Astrocyte of the cerebellum (primary cell): ENCODE results near the gene S1PR1.
A peak's percentile ranks its signal among the peaks of the same experiment; 100 is the strongest.

Experiments
- DNase-seq: peaks from one replicate; pipeline ENCODE4 v3.0.0-alpha.2; 2011; ENCODE audit warnings: low read depth
- H3K4me3 ChIP-seq: 2 replicates; pipeline ENCODE4 v1.5.1; 2011; ENCODE audit warnings: mild to moderate bottlenecking, low read depth, low read length, moderate library complexity
- in situ Hi-C: cut with HindIII; loops from 2 replicates; pipeline ENCODE4 v1.10.0; 2017; ENCODE audit warnings: low sequenced_read_pairs
- TF ChIP-seq, protein P1 (sequence below): IDR thresholded peaks from 2 replicates; pipeline ENCODE4 v1.5.1; 2012; ENCODE audit warnings: low read length, low read depth, moderate library complexity, mild to moderate bottlenecking; ENCODE audit errors: missing control alignments

The S1PR1 gene

DNA sequence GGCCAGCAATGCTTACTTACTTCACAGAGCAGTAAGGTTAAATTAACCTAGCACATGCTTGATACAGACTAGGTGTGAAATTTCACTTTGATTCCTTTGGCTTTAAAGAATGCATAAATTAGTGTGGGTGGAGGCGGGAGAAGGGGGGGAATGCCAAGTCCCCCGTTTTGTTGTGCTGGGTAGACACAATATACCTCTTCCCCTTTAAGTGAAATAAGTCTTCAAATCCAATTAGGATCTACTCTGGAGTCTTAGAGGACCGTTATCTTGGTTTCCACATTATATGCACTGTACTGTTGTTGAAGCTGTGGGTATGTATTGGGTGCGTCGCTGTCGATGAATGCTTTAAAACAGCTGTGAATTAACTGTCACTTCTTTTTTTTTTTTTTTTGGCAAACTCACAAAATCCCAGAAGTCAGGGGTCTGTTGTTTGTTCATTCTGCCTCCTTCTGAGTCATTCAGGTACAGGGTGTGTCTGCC, 1.6 kb upstream of the S1PR1 start:
- no peak for DNase-seq
- H3K4me3 ChIP-seq: peak overlapping the region; percentile 71
- TF ChIP-seq, protein P1, sequence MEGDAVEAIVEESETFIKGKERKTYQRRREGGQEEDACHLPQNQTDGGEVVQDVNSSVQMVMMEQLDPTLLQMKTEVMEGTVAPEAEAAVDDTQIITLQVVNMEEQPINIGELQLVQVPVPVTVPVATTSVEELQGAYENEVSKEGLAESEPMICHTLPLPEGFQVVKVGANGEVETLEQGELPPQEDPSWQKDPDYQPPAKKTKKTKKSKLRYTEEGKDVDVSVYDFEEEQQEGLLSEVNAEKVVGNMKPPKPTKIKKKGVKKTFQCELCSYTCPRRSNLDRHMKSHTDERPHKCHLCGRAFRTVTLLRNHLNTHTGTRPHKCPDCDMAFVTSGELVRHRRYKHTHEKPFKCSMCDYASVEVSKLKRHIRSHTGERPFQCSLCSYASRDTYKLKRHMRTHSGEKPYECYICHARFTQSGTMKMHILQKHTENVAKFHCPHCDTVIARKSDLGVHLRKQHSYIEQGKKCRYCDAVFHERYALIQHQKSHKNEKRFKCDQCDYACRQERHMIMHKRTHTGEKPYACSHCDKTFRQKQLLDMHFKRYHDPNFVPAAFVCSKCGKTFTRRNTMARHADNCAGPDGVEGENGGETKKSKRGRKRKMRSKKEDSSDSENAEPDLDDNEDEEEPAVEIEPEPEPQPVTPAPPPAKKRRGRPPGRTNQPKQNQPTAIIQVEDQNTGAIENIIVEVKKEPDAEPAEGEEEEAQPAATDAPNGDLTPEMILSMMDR: no peak
- in situ Hi-C loops: no loop called here

DNA sequence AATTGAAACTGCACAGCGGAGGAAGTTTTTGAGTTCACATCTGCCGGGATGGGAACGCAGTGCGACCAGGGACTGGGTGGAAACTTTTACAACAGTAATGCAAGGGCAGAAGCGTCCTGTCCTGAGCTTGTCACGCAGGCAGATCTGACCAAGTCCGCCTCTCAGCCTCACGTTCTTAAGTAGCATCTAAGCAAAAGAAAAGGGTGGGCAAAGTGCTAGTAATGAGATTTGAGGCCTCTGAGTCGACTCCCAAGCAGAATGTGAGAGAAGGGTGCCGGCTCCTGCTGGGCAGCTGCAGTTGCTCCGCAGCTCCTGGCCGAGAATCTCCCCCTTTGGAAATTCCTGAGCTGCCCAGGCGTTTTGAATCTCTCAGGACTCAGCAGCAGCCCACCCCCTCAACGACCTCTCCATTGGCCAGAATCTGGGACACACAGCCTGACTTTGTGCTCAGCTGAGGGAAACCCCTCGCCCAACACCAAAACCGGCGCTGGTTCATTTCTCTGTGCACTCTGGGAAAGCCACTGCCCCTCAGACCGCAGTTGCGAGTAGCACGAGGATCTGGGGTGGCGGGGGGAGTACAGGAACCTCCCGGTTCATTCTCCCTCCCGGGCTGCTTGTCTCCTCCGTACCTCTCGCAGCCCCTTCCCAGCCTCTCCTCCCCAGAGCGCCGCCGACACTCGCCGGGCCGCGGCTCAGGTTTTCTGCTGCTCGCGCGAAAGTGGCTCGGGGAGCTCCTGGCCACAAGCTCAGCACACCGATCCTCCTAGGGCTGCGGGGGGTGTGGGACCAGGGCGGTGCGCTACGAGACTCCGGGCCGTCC, 913 bp upstream of the S1PR1 start:
- in situ Hi-C loops: no loop called here
- peak overlapping the region; percentile 71 for H3K4me3 ChIP-seq
- TF ChIP-seq, protein P1: no peak
- DNase-seq: no peak

DNA sequence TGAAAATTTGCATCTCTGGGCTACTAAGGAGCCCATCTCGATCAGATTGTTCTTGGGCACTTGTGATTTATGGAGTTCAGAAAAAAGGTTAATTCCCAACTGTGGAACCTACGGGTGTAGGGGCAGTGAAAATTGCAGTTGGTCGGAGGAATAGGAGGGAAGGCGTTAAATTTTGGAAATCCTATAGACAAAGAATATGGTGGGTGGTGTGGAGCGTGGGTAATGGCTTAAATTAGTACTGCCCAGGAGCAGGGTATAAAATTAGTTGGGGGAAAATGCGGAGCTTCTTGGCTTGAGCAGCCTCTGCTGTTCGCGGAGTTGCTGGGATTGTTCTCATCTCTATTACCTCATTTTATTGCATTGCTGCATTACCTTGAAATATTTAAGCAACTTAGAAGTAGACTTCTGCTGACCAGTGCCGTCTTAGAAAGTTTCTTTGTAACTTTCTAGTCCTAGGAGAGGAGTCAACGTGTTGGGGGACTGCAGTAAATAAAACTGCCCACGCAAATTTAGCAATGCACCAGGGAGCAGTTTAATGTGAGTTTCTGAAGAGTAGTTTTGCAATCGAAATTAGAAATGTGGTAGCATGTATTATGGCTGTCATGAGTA, 514 bp downstream of the S1PR1 start:
- in situ Hi-C loops: no loop called here
- TF ChIP-seq, protein P1: no peak
- peak overlapping the region; percentile 71 for H3K4me3 ChIP-seq
- DNase-seq: no peak

DNA sequence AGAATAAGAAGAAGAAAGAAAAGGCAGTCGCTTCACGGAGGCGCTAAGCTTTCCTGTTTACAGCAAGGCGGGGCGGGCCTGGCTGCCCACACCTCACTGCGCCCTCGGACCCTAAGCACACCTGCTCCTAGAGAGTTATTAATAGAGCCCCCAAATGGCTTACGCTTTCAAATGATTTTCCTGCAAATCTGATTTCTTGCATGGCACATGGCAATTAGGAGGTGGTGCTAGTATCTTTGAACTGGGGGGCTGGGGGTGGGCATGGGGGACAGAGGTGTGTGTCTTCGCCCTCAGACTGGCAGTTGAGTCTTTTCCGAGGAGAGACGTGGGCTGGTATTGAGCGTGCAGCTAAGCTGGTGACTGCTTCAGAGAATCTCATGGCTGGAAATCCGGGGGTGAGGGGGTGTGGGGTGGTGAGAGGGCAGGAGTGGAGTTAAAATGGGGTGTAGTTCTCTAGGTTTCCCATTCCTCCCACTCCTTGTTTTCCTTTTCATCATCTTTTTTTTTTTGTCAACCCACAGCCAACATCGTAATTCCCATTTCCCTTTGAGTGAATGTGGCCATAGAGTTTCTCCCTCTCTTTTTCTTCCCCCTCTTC, 1.3 kb downstream of the S1PR1 start:
- DNase-seq: no peak
- peak overlapping the region; percentile 27 for H3K4me3 ChIP-seq
- in situ Hi-C loops: no loop called here
- TF ChIP-seq, protein P1: no peak

DNA sequence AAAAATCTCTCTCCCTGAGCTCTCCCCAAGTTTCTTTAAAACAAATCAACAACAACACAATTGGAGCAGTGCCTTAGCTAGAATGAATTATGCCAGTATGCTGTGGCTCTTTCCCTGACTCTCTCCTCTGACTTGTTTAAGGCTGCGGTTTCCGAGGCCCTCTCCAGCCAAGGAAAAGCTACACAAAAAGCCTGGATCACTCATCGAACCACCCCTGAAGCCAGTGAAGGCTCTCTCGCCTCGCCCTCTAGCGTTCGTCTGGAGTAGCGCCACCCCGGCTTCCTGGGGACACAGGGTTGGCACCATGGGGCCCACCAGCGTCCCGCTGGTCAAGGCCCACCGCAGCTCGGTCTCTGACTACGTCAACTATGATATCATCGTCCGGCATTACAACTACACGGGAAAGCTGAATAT, 1.9 kb downstream of the S1PR1 start:
- peak; percentile 87 for DNase-seq
- TF ChIP-seq, protein P1: peak; percentile 98
- no peak overlapping the region for H3K4me3 ChIP-seq
- in situ Hi-C loops: no loop called here

DNA sequence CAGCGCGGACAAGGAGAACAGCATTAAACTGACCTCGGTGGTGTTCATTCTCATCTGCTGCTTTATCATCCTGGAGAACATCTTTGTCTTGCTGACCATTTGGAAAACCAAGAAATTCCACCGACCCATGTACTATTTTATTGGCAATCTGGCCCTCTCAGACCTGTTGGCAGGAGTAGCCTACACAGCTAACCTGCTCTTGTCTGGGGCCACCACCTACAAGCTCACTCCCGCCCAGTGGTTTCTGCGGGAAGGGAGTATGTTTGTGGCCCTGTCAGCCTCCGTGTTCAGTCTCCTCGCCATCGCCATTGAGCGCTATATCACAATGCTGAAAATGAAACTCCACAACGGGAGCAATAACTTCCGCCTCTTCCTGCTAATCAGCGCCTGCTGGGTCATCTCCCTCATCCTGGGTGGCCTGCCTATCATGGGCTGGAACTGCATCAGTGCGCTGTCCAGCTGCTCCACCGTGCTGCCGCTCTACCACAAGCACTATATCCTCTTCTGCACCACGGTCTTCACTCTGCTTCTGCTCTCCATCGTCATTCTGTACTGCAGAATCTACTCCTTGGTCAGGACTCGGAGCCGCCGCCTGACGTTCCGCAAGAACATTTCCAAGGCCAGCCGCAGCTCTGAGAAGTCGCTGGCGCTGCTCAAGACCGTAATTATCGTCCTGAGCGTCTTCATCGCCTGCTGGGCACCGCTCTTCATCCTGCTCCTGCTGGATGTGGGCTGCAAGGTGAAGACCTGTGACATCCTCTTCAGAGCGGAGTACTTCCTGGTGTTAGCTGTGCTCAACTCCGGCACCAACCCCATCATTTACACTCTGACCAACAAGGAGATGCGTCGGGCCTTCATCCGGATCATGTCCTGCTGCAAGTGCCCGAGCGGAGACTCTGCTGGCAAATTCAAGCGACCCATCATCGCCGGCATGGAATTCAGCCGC, 2.5 kb downstream of the S1PR1 start:
- no peak for DNase-seq

More for the DNA sequence above, 2.5 kb downstream of the S1PR1 start:
- no peak overlapping the region for H3K4me3 ChIP-seq
- in situ Hi-C loops: no loop called here
- TF ChIP-seq, protein P1: no peak
